Right atrium auricular region (tissue), 2 donors: ENCODE data around the gene PTER. TPM values are rescaled to one million over a fixed set of nuclear protein-coding genes. Genes with fewer than 3 reads are reported as not detected.

Experiments used
- DNase-seq: peaks from one replicate; pipeline ENCODE4 v3.0.0-alpha.2; 2019; ENCODE audit warnings: low spot score
- H3K27ac ChIP-seq, 2 donors: fragments of 200-600 bp; sonication (generic); 1 replicate in 1 of 2; 2 replicates in 1 of 2; pipeline ENCODE4 v1.5.1; 2016 to 2019
- H3K27me3 ChIP-seq, 2 donors: fragments of 200-600 bp; sonication (generic); one replicate each; pipeline versions ENCODE4 v1.5.1 to v1.6.0; 2017 to 2019
- H3K36me3 ChIP-seq: fragments of 200-600 bp; sonication (generic); one replicate; pipeline ENCODE4 v1.5.1; 2016
- H3K4me1 ChIP-seq, 2 donors: fragments of 200-600 bp; sonication (generic); one replicate each; pipeline versions ENCODE4 v1.5.1 to v1.6.0; 2017 to 2019
- H3K4me3 ChIP-seq, 2 donors: fragments of 200-600 bp; sonication (generic); 1 replicate in 1 of 2; 2 replicates in 1 of 2; pipeline ENCODE4 v1.5.1; 2017 to 2019; ENCODE audit warnings: mild to moderate bottlenecking in 1 of 2, moderate library complexity in 1 of 2
- H3K9me3 ChIP-seq, 2 donors: fragments of 200-600 bp; sonication (generic); one replicate each; pipeline ENCODE4 v1.5.1; 2019
- total RNA-seq, 2 donors: library from RNA; depleted of rRNA; stranded (reverse); fragments of >200 nt; gene quantifications; one replicate each; pipeline ENCODE4 v1.1.0, GENCODE V29; 2016
- TF ChIP-seq, protein P1 (sequence below), 2 donors: fragments of 200-600 bp; sonication (generic); IDR thresholded peaks; one replicate each; pipeline ENCODE4 v1.5.1; 2019; ENCODE audit warnings: antibody characterized with exemption in 2 of 2

Gene PTER
- total RNA-seq, 2 donors from 2014 or later: 7.5 to 15.2 TPM

DNA sequence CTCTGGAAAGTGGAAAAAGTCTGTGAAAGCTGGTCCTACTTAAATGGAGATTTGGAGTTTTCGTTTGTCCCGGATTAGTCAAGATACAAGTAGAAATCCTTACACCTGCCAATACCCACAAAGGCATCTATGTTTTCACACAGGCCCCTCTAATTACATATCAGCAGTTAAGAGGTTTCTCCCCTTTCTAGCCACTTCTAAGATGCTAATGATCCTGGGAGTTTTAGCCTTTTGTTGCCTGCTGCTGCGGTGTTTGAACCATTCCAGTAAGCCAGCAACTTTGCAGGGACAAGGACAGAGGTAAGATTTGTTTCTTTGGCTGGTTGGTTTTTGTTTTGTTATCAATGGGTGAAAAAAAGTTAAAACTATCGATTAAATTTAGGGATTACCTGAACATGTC is 90.6 kb downstream of the PTER start:
- TF ChIP-seq, protein P1, sequence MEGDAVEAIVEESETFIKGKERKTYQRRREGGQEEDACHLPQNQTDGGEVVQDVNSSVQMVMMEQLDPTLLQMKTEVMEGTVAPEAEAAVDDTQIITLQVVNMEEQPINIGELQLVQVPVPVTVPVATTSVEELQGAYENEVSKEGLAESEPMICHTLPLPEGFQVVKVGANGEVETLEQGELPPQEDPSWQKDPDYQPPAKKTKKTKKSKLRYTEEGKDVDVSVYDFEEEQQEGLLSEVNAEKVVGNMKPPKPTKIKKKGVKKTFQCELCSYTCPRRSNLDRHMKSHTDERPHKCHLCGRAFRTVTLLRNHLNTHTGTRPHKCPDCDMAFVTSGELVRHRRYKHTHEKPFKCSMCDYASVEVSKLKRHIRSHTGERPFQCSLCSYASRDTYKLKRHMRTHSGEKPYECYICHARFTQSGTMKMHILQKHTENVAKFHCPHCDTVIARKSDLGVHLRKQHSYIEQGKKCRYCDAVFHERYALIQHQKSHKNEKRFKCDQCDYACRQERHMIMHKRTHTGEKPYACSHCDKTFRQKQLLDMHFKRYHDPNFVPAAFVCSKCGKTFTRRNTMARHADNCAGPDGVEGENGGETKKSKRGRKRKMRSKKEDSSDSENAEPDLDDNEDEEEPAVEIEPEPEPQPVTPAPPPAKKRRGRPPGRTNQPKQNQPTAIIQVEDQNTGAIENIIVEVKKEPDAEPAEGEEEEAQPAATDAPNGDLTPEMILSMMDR (IDR thresholded peaks at IDR 0.05): no peak
- DNase-seq: no peak
- H3K4me3 ChIP-seq: no peak overlapping the region
- H3K4me1 ChIP-seq: no peaks in the 10 kb centered on the region
- no peaks in the 10 kb centered on the region for H3K9me3 ChIP-seq
- no peaks in the 10 kb centered on the region for H3K36me3 ChIP-seq
- no peak overlapping the region for H3K27ac ChIP-seq
- no peaks in the 10 kb centered on the region for H3K27me3 ChIP-seq

DNA sequence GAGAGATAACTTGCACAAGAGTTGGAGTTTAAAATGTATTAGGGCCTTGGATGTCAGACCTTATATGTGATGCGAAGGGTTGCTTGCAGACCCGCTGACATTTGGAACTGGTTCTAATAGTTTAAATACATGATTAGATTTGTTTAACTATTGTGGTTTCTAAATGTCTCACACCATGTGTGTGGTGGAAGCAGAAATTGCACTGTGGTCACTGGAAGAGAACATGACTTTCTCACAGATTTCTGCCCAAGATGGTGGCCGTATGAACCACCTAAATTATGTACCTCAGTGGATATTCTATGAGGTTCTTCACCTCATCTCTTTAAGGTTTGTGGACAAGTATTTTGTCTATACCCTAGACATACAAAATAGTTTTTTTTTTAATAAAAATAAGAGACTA is 93.0 kb downstream of the PTER start:
- TF ChIP-seq, protein P1 (IDR thresholded peaks at IDR 0.05): no peak
- Histone ChIP-seq H3K4me1 (no peaks in the 10 kb centered on the region), H3K27me3 (no peaks in the 10 kb centered on the region), H3K9me3 (no peaks in the 10 kb centered on the region), H3K36me3 (no peaks in the 10 kb centered on the region), H3K27ac (no peak overlapping the region), H3K4me3 (no peak overlapping the region)
- DNase-seq: no peak

DNA sequence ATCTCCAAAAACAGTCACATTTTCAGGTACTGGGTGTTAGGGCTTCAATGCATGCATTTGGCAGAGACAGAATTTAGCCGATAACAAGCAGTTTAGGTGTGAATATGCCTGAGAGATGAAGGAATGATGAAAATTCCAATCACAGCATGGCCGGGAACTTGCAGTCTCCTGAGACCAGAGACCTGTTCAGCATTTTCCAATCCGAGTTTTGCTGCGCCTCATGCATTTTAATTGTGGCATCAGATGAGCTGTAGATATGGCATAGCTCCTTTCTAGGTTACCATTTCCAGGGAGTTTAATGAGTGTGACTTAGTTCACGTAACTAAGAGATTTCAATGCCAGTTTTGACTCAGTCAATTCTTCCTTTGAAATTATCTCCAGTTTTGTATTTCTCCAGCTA is 99.3 kb downstream of the PTER start:
- Histone ChIP-seq H3K27ac (no peak overlapping the region), H3K4me1 (no peaks in the 10 kb centered on the region), H3K27me3 (peaks cover 0 to 2% of the 10 kb centered on the region in 2 donors), H3K36me3 (no peaks in the 10 kb centered on the region), H3K4me3 (no peak overlapping the region), H3K9me3 (no peaks in the 10 kb centered on the region)
- TF ChIP-seq, protein P1 (IDR thresholded peaks at IDR 0.05): no peak
- no peak for DNase-seq

DNA sequence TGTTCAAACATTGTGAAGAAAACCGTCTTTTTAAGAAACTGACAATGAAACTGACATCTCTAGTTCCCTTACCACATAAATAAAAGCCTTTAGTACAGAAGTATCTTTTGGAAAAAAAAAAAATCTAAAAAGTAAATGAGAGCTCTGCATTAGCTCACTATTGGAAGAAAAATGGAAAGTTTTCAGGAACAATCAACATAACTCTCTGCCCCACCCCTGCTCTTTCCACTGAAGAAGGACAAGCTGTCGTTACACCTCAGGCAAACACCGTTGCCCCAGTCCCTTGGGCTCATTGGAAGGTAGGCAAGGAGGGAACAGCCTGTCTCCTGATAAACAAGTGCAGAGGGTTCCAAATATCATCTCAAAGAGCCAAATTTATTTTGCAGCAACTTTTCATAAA is 107.3 kb downstream of the PTER start:
- Histone ChIP-seq H3K4me1 (no peaks in the 10 kb centered on the region), H3K9me3 (no peaks in the 10 kb centered on the region), H3K27me3 (peaks cover 0 to 2% of the 10 kb centered on the region in 2 donors), H3K4me3 (no peak overlapping the region), H3K36me3 (no peaks in the 10 kb centered on the region), H3K27ac (no peak overlapping the region)
- TF ChIP-seq, protein P1 (IDR thresholded peaks at IDR 0.05): no peak
- no peak for DNase-seq

DNA sequence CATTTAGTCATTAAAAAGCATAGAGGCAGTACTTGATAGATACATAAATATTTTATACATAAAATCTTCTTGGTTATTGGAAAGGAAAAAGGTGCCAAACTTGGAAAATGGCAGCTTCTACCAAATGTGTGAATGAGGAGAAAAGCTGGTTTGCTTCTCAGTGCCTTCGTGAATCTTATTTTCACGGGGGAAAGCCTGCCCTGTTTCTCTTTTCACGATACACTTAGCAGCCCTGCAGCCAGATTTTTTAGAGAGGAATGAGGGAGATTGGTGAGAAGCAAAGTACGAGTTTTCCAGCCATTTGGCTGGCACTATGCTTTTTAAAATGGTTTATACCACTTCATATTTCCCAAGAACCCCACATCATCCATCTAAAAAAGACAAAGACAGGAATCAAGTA is 107.8 kb downstream of the PTER start:
- DNase-seq: no peak
- Histone ChIP-seq H3K9me3 (no peaks in the 10 kb centered on the region), H3K4me3 (no peak overlapping the region), H3K4me1 (no peaks in the 10 kb centered on the region), H3K27me3 (no peaks in the 10 kb centered on the region), H3K27ac (no peak overlapping the region), H3K36me3 (no peaks in the 10 kb centered on the region)
- TF ChIP-seq, protein P1 (IDR thresholded peaks at IDR 0.05): no peak

DNA sequence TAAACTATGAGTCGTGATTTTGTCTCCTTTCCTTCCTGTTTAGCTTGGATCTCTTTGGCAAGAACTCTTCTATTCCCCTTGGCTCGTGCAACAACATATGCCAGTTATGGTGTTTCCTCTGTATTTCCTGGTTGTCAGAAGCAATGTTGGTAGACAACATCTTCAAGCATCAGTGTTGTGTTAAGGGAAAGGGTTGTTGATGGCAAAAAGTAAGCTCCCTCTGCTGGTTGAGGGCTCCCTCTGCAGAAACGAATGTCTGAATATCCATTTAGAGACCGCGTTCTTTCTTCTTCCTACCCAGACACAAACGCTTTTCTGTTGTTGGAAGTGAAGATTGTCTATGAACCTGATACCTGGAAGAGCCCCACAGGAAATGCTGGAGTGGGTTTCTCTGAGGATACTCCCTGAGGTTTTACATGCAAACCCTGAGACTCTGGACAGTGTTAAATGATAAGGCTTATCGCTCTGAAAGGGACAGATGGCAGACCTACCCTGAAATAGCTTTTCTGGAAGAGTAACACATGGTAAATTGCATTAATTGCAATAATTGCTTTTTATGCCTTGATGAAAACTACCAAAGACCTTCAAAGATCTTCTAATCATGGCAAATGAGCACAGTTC is 108.4 kb downstream of the PTER start:
- Histone ChIP-seq H3K27ac (no peak overlapping the region), H3K4me1 (no peaks in the 10 kb centered on the region), H3K9me3 (no peaks in the 10 kb centered on the region), H3K36me3 (no peaks in the 10 kb centered on the region), H3K4me3 (no peak overlapping the region), H3K27me3 (no peaks in the 10 kb centered on the region)
- TF ChIP-seq, protein P1 (IDR thresholded peaks at IDR 0.05): peak; percentile 28 to 73
- no peak for DNase-seq
